ENCODE measurements around the gene MEG3.

The MEG3 gene

DNA sequence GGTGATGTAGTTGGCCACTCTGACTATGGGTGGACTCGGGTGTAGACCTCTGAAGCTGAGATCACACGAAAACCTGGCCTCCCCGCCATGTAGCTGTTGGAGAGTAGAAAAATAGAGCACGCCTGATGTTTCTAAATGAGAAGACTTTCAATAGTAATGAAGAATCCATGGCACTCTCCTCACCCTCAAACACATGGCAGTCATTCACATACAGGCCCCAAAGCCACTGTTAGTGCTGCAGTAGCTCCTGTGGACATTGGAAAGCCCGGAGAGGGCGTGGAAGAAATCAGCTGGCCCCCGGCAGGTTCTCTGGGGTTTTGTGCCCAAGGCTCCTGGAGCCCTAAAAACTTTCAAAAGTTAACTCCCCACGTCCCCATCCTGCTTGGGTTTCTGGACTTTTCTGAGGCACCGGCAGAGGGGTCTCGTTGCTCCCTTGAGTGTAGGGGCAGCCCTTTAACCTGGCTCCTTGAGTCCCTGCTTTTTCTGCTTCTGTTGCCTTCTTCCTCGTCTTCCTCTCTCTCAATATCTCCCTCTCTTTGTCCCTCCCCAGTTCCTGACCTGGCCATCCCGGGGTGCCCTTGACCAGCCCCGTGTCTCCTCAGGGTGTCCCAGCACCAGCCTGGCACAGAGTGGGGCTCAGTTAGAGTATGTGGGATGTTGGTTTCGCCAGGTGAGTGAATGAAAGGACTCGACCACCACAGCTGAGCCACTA, 8.3 kb downstream of the MEG3 start:
- TF ChIP-seq, protein P1, sequence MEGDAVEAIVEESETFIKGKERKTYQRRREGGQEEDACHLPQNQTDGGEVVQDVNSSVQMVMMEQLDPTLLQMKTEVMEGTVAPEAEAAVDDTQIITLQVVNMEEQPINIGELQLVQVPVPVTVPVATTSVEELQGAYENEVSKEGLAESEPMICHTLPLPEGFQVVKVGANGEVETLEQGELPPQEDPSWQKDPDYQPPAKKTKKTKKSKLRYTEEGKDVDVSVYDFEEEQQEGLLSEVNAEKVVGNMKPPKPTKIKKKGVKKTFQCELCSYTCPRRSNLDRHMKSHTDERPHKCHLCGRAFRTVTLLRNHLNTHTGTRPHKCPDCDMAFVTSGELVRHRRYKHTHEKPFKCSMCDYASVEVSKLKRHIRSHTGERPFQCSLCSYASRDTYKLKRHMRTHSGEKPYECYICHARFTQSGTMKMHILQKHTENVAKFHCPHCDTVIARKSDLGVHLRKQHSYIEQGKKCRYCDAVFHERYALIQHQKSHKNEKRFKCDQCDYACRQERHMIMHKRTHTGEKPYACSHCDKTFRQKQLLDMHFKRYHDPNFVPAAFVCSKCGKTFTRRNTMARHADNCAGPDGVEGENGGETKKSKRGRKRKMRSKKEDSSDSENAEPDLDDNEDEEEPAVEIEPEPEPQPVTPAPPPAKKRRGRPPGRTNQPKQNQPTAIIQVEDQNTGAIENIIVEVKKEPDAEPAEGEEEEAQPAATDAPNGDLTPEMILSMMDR (conservative IDR thresholded peaks at IDR 0.05; ENCODE audit: low read depth, low read length): no peak
- H3K4me3 ChIP-seq (ENCODE audit: low read depth, low read length): no peak overlapping the region
- DNase-seq (ENCODE audit: low read depth): no peak

DNA sequence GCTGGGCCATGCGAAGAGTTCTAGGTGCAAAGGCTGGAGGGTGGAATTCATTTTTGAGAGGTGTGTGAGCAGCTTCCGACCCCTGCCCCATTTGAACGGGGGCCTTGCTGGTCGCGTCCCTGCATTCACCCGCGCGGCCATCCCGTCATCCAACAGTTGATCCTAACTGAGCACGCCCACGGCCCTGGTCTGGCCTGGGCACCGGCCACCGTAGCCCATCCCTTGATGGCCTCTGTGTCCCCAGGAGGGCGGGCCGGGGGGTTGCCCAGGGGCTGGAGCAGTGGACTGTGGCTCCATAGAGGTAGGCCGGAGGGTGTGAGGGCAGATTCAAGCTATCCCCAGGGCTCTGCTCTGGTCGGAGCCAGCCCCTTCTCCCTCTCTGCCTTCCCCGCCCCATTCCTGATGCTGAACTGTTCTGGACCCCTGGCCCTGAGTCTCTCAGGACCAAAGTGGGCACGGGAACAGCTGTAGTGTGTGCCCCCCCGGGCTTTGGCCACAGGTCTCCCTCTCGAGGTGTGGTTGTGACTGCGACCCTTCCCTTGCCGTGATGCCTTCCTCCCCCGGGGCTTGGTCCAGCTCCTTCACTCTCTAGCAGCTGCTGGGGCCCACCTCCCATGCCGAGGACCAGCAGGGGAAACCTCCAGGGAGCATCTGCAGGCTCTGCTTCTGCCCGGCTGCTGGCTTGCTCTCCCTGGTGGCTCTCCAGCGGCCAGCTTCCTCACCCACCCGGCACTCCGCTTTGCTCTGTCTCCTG, 9.1 kb downstream of the MEG3 start:
- DNase-seq (ENCODE audit: low read depth): no peak
- no peak overlapping the region for H3K4me3 ChIP-seq (ENCODE audit: low read depth, low read length)
- TF ChIP-seq, protein P1 (conservative IDR thresholded peaks at IDR 0.05; ENCODE audit: low read depth, low read length): no peak

DNA sequence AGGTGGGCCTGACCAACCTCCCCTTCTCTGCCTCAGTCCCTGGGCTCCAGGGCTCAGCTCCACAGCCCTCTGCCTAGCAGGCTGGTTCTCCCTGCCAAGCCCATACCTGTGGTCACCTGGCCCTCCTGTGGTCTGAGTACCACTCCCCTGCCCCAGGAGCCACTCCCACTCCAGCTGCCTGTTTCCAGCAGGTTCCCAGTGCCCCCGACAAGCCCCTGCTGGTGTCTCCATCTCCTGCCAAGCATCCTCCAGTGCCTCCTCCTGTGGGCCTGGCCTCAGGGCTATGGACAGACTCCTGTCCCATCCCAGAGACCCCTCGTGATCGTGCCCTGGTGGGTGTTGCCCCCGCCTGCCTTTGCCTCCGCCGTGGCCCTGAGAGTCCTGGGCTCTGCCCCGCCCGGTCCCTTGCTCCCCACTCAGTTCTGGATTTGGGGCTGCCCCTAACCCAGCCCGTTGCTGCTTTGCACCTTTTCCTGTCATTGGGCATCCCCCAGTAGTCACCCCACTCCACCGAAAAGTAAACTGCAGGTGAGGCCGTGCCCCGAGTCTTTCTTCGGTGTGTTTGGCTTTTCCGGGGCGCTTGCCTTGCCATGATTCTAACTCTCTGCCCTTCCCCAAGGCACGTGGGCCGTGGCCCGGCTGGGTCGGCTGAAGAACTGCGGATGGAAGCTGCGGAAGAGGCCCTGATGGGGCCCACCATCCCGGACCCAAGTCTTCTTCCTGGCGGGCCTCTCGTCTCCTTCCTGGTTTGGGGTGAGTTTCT, 9.8 kb downstream of the MEG3 start:
- TF ChIP-seq, protein P1 (conservative IDR thresholded peaks at IDR 0.05; ENCODE audit: low read depth, low read length): no peak
- no peak for DNase-seq (ENCODE audit: low read depth)
- no peak overlapping the region for H3K4me3 ChIP-seq (ENCODE audit: low read depth, low read length)

DNA sequence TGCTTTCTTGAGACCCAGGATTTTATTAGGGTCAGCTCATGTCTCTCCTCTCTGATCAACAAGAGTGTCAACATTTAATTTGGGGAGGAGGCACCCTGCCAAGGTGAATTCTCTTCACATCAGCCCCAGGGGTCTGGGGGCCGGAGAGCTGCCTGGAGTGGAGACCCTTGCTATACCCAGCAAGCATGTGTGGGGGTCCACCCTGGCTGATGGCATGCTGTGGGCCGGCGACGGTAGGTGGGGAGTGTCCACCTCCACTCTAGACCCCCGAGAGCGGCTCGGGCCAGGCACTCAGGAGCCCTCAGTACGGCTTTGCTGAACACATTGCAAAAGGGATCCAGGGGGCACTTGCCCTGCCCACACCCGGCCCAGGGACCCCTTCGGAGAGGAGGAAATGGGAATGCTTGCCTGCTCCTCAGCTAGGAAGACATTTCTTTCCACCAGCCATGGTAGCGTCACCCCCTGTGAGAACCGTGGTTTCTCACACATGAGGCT, 10.4 kb downstream of the MEG3 start:
- TF ChIP-seq, protein P1 (conservative IDR thresholded peaks at IDR 0.05; ENCODE audit: low read depth, low read length): no peak
- DNase-seq (ENCODE audit: low read depth): no peak
- H3K4me3 ChIP-seq (ENCODE audit: low read depth, low read length): no peak overlapping the region

DNA sequence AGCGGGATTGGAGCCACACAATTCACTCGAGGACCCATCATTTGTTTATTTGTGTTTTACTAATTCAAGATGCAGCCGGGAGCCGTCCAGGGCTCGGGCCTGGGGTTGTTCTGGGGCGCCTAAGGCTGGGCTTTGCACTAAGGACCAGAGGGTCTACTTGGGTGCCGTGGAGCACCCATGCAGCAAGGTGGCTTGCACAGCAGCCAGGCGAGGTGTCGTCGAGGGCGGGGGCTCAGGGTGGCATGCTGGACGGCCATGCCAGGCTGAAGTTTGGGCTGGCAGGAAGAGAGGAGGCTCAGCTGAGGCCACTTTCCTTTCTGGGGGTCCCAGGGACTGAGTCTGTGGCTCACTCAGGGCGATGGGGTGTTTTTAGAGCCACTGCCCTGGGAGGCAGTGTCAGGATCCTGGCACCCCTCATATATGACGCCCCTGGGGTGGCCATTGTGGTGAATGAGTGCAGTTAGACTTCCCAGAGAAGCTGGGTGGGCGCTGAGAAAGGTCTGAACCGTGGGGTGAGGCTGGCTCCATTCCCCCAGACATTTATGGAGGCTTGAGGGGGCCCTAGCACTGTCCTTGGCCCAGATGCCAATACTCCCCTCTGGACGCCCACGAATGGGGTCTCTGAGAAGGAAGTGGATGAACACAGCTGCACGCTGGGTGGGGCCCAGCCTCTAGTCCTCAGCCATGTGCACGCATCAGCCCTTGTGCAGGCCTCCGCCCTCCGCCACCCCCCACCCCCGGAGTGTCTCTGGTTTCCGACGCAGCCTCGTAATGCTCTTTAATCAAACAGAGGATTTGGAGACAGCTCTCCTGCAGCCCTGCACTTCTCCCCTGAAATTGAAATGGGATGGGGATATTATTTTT, 11.3 kb downstream of the MEG3 start:
- TF ChIP-seq, protein P1 (conservative IDR thresholded peaks at IDR 0.05; ENCODE audit: low read depth, low read length): no peak
- no peak overlapping the region for H3K4me3 ChIP-seq (ENCODE audit: low read depth, low read length)
- DNase-seq (ENCODE audit: low read depth): no peak

DNA sequence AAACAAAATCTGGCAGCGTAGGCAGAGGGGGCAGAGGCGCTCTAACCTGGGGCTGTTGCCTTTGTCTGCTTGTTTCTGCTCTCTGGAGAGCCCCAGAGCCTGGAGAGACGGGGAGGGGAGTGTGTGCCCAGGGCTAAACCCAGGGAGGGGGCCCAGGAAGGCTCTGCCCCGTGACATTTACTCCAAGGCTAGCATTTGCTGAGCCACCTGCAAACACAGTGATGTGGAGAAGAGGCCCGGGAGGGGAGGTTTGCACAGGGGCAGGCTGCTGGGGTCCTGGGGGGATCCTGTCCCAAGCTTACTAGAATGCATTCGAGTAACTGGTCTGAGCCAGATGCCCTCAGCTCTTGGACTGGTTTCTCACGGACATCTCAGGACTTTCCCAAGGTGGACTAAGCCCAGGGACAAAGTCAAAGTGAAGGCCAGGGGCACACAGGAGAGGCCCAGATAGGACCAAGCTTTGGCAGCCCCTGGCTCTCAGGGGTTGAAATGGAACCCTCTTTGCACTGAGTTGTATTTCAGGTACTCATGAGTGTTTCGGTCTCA, 12.0 kb downstream of the MEG3 start:
- DNase-seq (ENCODE audit: low read depth): no peak
- no peak overlapping the region for H3K4me3 ChIP-seq (ENCODE audit: low read depth, low read length)
- TF ChIP-seq, protein P1 (conservative IDR thresholded peaks at IDR 0.05; ENCODE audit: low read depth, low read length): no peak
